Activated CD4-positive, CD25-positive, alpha-beta regulatory T cell treated with anti-CD3 and anti-CD28 coated beads, Interleukin-2, amount 50 U/mL, for 16 hours (primary cell): ENCODE measurements around the gene SMAD6.

Experiments used
- DNase-seq: peaks from one replicate; pipeline ENCODE4 v3.0.0-alpha.2; 2020; ENCODE audit warnings: low read depth, low spot score

SMAD6 gene

DNA sequence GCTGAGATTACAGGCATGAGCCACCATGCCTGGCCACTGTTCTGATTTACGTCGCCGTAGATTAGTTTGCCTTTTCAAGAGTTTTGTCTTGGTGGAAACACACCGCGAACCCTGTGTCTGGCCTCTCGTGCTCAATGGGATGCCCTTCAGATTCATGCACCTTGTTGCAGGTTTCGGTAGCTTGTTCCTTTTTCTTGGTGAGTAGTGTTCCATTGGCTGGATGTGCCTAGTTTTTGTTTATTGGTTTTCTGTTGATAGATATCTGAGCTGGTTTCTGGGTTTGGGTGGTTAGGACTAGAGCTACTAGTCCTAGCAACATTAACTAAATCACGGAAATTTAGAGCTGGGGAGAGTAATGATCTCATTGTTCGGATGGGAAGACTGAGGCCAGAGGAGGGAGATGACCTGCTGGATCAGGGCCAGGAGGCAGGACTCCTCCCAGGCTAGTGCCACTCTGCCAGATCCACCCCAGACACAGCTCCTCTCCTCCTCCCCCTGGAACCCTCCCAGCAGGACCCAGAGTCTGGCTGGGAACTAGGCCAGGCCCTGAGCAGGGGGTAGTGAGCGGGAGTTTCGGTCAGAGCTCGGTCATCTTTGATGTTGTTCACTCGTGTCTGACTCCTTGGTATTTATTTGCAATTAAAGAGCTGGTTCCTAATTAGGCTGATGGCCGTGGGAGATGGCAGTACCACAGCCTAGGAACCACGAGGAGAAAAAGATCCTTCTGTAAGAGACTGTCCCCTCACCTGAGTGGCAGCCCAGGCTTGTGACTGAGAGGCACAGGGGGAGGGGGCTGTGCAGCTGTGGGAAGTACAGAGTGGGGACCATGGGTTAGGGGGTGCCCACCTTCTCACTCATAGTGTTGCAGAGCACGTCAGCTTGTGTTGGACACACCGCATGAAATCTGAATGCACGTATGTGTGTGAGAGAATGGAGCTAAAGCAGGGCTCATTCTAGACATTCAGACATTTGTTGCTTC lies 73.4 kb downstream of the SMAD6 start:
- DNase-seq = no peak

GRCh38 chr15:66777054-66777453 lies 75.0 kb downstream of the SMAD6 start:
- DNase-seq = no peak

- DNase-seq = no peak
Observed at GRCh38 chr15:66777596-66778313, 75.7 kb downstream of the SMAD6 start.

GRCh38 chr15:66778314-66778665 lies 76.3 kb downstream of the SMAD6 start:
- DNase-seq = no peak

DNA sequence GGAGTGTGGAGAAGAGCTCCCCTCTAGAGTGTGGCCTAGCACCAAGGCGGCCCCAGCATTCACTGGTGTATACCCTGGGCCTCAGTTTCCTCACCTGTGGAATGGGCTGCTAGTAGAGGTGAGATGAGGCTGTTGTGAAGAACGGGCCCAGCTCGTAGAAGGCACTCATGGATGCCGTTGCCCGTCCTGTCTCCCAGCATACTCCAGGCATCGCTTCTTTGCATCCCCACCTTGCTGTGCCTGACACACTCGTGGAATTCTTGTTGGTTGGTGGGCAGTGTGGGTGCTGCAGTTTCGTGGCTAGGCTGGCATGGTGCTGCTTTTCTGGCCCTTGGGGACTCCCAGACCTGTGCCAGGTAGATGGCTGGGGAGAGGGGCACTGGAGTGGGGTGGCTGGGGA lies 76.7 kb downstream of the SMAD6 start:
- DNase-seq = no peak

DNA sequence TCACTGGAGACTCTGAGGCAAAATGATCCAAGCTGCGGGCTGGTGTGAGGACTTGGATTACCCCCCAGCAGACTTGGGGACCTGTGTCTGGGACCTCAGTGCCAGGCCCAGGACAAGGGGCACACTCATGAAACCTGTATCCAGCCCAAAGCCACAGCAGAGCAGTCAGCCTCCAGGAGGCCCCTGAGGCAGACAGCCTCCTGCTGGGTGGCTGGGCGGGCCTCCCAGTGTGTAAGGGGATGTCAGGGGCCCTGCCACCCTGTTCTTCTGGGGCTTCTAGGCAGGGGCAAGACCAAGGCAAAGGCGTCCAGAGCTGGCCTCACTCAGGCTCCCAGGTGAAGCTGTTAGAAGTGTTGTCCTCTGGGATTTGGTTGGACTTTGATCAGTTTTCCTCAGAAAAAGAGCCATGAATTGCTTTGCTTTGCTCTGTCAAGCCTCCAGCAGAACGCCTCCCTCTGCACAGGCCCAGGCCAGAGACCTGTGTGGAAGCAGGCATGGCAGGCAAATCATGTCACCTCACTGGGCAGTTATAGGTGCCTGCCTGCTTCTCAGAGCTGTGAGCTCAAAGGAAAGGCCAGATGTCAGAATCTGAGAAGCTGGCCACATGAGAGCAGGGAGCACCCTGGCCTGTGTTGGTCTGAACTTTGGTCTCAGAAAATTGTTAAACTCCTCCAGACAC lies 77.4 kb downstream of the SMAD6 start:
- no peak for DNase-seq

GRCh38 chr15:66780172-66780972 lies 78.3 kb downstream of the SMAD6 start:
- no peak for DNase-seq

DNA sequence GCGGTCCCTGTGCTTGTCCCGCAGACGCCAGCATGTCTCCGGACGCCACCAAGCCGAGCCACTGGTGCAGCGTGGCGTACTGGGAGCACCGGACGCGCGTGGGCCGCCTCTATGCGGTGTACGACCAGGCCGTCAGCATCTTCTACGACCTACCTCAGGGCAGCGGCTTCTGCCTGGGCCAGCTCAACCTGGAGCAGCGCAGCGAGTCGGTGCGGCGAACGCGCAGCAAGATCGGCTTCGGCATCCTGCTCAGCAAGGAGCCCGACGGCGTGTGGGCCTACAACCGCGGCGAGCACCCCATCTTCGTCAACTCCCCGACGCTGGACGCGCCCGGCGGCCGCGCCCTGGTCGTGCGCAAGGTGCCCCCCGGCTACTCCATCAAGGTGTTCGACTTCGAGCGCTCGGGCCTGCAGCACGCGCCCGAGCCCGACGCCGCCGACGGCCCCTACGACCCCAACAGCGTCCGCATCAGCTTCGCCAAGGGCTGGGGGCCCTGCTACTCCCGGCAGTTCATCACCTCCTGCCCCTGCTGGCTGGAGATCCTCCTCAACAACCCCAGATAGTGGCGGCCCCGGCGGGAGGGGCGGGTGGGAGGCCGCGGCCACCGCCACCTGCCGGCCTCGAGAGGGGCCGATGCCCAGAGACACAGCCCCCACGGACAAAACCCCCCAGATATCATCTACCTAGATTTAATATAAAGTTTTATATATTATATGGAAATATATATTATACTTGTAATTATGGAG lies 79.1 kb downstream of the SMAD6 start:
- no peak for DNase-seq

DNA sequence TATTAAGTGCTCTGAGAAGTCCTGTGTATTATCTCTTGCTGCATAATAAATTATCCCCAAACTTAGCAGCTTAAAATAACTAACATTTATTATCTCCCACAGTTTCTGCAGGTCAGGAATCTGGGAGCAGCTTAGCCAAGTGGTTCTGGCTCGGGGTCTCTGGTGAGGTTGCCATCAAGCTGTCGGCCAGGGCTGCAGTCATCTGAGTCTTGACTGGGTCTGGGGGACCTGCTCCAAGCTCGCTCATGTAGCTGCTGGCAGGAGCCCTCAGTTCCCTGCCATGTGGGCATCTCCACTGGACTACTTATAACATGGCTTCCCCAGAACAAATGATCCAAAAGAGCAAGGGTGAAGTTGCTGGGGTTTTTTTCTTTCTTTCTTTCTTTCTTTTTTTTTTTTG lies 80.7 kb downstream of the SMAD6 start:
- DNase-seq = no peak

- no peak for DNase-seq
Observed at GRCh38 chr15:66783314-66783713, 81.3 kb downstream of the SMAD6 start.

- DNase-seq = no peak
Observed at GRCh38 chr15:66783725-66784124, 81.7 kb downstream of the SMAD6 start.

DNA sequence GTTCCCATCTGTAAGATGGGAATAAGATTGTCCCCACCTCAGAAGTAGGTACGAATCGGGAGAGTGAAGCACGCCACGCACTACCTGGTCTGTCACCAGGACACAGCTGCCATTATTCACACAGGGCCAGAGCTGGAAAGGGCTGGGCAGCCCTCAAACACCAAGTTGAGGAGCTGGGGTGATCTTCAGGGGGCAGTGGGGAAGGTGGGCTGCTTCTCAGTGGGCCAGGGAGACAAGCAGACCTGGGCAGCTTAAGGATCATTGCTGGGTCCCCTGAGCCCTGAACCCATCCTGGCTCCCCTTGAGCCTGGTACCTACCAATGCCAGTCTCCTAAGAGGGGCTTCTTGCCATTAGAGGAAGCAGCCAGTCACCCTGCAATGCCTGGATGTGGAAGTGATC lies 82.1 kb downstream of the SMAD6 start:
- DNase-seq = no peak

DNA sequence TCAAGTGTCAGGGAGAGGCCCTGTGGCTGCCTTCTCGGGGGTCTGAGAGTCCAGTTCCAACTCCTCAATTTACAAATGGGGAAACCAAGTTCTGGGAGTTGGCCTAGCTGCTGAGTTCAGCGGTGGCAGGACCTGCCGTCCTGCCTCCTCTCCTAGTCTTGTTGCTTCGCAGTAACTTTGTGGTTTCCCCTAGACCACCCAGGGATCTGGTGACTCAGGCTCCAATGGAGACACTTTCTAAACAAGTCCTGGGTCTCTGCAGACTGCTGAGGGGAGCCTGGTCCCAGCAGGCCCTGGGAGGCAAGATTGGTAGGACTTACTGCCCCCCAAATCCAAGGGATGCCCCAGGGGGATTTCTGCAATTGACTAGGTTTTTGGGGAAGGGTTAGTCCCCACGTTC lies 83.6 kb downstream of the SMAD6 start:
- DNase-seq = no peak

DNA sequence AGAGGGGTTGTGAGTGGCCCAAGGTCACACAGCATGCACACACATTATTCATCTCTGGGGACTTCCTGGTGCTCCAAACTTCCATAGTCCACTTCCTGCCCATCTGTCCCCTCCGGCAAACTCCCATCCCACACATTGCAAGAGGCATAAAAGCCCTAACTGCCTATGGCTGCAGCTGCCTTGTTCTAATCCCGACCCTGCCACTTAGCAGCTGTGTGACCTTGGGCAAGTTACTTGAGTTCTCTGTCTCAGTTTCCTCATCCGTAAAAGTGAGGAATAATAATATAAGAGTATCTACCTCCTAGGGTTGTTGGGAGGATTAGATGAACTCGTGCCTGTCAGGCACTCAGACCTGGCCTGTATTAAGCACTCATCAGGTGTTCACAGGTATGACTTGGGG lies 84.2 kb downstream of the SMAD6 start:
- no peak for DNase-seq

DNA sequence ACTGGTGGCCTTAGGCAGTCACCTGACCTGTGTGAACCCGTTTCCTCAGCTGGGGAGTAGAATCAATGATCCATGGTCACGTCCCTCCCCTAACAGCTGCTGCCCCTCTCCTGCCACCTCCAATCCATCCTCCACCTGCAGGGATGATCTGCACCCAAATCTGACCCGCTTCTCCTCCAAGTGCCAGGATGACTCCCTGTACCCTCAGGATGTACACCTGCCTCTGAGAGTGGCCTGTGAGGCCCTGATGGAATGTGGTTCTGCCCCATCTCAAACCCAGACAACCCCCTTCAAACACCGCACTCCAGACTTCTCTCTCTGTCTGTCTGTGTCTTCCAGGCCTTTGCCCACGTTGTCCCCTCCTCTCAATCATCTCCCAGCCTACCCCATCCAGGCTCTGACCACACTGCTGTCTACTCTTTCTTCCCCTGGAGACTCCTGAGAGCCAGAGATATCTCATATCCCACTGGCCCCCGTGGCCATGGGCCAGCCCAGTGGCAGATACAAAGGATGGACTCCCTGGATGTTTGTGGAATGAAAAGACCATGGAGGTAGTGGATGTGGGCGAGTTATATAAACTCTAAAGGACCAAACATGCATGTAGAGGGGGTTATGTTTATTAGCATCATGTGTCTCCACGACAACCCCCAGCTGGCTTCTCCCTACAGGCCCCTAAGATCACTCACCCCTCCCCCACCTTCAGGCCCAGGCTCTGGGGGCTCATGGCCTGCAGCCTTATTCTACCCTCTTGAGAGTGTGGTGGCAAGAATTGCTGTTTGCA lies 84.9 kb downstream of the SMAD6 start:
- DNase-seq = no peak

DNA sequence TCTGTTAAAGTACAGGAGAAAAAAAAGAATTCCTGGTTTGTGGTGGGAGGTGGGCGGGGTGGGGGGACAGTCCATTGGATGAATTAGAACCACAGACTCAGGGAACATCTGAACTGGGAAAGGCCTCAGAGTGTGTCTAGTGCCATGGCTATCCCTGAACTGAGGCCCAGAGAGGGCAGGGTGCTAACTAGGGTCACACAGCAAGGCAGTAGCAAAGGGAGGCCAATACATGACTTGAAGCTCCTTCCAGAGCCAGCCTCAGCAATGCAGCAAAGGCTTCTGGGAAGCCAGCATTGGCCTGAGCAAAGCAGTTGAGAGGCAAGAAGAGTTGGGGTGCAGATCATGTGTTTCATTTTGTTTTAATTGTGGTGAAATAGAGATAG lies 85.4 kb downstream of the SMAD6 start:
- DNase-seq = no peak

DNA sequence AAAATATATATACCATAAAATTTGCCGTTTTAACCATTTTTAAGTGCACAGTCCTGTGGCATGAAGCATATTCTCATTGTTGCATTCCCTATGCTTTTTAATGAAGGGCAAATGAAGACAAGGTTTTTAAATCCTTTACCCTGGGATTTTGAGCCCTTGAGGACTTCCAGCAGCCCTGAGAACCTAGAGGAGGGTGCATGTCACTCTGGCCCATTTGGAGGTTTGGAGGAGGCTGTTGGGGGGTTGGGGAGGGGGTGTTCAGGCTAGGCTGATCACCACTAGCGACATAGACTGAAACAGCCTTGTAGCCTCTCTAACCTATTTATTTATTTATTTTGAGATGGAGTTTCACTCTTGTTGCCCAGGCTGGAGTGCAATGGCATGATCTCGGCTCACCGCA lies 86.0 kb downstream of the SMAD6 start:
- DNase-seq = no peak

- DNase-seq = no peak
Observed at GRCh38 chr15:66789029-66790025, 87.3 kb downstream of the SMAD6 start.

GRCh38 chr15:66795851-66796250 lies 93.8 kb downstream of the SMAD6 start:
- DNase-seq = no peak
